ENCODE data around the gene RPN2.

DNA sequence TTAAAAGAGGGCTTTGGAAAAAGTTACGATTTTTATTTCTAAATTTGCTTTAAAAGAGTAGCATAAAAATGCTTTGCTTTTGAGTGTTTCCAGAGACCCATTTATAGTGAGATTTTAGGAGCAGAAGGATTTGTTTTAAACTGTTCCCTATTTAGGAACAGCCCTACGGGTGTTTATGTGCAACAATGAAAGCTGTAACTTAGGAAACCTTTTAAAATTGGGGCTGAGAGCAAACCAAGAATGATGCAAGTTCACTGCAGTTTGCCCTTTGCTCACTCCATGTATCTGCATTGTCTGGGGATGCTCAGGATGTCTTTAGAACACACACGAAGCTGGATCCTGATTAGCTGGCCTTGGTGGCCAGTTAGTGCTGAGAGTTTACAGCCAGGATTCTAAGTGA, 41.6 kb downstream of the RPN2 start:
- TF ChIP-seq, protein P1, sequence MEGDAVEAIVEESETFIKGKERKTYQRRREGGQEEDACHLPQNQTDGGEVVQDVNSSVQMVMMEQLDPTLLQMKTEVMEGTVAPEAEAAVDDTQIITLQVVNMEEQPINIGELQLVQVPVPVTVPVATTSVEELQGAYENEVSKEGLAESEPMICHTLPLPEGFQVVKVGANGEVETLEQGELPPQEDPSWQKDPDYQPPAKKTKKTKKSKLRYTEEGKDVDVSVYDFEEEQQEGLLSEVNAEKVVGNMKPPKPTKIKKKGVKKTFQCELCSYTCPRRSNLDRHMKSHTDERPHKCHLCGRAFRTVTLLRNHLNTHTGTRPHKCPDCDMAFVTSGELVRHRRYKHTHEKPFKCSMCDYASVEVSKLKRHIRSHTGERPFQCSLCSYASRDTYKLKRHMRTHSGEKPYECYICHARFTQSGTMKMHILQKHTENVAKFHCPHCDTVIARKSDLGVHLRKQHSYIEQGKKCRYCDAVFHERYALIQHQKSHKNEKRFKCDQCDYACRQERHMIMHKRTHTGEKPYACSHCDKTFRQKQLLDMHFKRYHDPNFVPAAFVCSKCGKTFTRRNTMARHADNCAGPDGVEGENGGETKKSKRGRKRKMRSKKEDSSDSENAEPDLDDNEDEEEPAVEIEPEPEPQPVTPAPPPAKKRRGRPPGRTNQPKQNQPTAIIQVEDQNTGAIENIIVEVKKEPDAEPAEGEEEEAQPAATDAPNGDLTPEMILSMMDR (IDR thresholded peaks at IDR 0.05) = no peak
- TF ChIP-seq POLR2A (IDR thresholded peaks at IDR 0.05) = no peak
